ENCODE results near the gene MEIS1.

The MEIS1 gene

GRCh38 chr2:66571918-66572317, 137.0 kb downstream of the MEIS1 start:
- no peak for DNase-seq

GRCh38 chr2:66572391-66572790, 137.5 kb downstream of the MEIS1 start:
- no peak for DNase-seq

- DNase-seq: no peak
Measured at GRCh38 chr2:66573416-66573815, 138.5 kb downstream of the MEIS1 start.

GRCh38 chr2:66573821-66574233, 138.9 kb downstream of the MEIS1 start:
- DNase-seq: no peak

GRCh38 chr2:66574701-66575624, 140.0 kb downstream of the MEIS1 start:
- no peak for DNase-seq

DNA sequence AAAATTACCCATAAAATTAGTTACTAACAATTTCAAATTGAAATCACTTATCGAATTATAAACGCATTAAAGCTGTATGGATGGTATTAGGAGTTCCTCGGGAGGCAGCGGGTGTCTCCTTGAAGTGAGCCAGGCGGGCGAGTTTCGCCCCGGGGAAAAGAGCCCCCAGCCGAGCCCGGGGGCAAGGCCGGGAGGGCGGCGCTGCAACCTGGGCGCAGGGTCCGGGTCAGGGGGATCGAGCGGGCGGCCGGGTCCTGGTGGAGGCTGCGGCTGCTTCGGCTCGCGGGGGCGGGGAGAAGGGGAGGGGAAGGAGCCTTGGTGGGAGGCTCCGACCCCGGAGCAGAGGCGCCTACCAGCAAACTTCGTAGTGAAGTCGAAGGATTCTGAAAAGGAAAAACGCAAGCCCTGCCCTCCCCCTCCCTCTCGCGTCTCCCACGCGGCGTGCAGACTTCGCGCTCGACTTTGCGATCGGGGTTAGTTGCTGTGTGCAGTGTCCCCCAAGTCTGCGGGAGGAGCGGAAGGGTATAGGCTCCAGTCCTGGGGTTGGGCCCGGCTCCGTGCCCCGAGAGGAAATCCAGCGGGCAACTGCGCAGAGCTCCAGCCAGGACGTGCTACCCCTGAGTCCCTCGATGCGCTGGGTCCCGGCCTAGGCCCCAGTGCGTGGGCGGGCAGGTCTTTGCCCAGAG, 140.8 kb downstream of the MEIS1 start:
- DNase-seq: no peak

- no peak for DNase-seq
Measured at GRCh38 chr2:66576311-66576560, 141.3 kb downstream of the MEIS1 start.

- no peak for DNase-seq
Measured at GRCh38 chr2:66576561-66577320, 141.8 kb downstream of the MEIS1 start.

- no peak for DNase-seq
Measured at GRCh38 chr2:66577321-66578053, 142.6 kb downstream of the MEIS1 start.

DNA sequence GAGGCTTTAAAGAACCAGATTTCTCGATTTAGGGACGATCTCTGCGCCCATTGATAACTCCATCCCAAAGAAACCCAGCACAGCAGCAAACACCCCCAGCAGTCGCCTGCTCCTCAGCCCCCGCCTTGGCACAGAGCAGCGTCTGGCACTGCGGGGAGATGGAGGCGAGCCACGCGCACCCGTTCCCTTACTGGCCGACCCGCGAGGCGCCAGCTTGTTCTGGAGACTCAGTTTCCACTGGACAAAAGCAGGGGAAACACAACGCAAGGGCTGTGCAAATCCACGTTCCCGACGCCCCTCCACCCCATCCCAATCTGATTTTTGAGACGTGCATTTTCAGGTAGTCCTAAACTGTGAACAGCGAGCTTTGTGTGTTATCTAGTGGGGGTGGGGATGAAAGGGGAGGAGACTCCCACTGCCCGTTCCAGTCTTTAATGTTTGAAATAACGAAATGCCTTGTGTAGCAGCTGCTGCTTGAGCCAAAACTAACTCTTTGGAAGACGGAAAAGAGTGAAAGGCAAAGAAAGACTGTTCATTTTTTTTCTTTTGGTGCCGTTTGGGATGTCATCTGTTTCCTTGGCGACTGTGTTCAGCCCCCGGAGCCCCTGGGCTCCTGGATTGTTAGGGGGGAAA, 143.2 kb downstream of the MEIS1 start:
- no peak for DNase-seq

GRCh38 chr2:66578687-66579106, 143.8 kb downstream of the MEIS1 start:
- DNase-seq: no peak

DNA sequence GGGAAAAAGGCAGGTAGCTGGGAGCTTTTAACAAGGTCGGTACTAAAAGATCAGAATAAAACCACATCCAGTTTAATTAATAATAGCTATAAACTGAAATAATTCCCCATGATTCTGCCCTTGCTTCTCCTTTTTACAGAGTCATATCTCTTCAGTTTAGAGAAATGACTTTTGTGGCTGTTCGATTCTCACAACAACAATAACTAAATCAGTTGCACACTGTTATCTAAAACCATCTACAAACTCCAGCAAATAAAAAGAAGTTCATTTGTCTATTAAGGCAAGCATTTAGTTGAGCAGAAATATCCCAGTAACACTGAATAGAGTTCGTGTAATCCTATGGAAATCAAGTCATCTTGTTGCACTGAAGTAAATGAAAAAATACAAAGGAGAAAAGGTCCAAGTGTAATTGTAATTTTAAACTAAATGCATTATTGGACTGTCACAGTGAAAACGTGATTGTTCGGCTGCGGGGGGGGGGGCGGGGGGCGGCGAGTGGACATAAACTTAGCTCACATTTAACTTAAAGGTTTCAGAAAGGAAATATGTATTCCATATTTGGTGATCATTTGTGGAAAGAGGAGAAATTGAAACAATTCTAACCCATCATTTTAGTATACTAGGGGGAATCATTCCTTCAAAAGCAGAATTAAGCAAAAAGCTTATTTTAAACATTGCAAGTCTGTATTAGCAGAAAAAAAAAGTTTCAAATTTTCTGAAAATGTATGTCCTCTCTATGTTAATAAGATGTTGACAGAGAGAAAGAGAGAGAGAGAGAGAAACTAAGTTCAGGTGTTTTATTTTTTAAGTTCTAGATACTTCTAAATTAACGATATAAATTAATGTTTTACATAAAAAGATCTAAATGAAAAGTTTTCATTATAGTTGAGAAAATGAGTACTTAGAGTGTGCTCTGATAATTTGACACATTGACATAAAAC, 144.5 kb downstream of the MEIS1 start:
- no peak for DNase-seq

DNA sequence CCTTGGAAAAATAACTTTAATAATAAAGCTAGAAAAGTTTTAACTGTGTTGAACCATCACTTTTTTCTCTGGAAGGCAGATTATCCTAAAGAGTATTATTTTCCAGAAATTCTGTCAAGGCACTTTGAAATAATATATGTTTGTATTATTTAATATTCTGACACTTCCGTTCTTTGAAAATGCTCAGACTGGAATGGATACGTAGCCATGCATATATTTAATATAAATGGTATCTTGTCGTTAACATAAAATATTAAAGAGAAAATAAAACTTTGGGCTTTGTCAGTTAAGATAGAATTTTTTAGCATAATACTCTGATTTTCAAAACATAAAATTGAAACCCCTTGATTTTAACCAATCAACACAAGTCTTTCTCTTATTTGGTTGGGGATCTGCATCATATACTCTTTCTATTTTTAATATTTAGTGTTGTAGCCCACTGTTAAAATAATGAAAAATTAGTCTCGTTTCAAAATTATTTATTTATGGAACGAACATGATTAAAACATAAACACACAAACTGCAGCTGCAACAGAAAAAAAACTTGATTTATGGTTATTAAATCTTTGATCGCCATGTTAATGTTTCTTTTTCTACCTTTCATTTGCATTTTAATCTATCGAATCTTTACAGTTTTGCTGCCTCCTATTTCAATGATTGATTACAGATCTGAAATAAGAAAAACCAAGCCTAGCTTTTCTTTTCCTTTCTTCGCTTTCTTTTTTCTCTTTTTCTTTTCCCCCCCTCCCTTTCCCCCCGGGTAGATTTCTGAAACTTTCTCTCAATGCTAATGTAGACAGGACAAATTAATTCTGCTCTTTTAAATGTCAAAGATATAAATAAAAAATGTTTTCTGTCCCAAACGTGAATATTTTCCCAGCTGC, 145.5 kb downstream of the MEIS1 start:
- no peak for DNase-seq

- DNase-seq: no peak
Measured at GRCh38 chr2:66581339-66582103, 146.6 kb downstream of the MEIS1 start.

DNA sequence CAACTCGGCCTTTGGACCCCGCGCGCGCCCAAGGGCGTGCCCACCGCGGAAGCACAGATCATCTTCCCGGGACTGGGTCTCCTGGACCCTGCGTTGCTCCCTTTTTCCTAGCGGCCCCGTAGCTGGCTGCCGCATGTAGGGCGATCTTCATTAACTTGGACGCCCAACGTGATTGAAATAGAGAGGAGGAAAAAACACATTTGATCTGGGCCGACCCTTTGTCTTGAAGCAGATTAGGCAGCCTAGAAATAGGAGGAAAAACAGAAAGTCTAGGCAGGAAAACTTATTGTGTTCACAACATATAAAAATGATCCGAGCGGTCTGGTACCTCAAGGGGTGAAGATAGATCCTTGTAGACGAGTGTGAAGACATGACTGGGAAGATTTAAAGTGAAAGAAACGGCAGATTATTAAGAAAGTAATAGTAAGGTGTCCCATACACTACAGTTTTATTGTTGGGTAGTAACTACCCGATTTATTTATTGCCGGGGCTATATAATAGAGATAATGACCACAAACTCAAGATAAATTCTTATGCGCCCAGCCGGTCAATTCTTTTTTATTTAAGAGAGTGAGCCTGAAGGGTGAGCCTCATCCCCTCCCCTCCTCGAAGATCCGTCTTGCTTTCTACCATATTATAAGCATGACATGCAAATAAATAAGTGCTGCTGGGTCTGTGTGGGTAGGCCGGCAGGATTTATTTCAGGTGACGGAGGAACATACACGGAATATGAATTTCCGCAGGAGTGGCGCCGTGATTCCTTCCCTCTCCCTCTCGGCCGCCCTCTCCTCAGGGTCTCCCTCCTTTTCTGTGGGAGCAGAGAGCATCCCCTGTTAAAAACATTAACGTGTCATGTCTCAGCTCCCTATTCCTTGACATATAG, 147.4 kb downstream of the MEIS1 start:
- DNase-seq: no peak

GRCh38 chr2:66582987-66583880, 148.3 kb downstream of the MEIS1 start:
- no peak for DNase-seq

- DNase-seq: no peak
Measured at GRCh38 chr2:66583881-66584280, 149.0 kb downstream of the MEIS1 start.

All from activated CD4-positive, alpha-beta T cell treated with anti-CD3 and anti-CD28 coated beads, Interleukin-2, amount 50 U/mL, for 4 hours (primary cell).